OCI-LY7 (cell line): ENCODE measurements around the gene MFAP3L.

ENCODE experiments used
- EZH2phosphoT487 ChIP-seq: fragments of 200-600 bp; sonication (generic); IDR thresholded peaks from 2 replicates; pipeline ENCODE4 v1.6.1; 2018; ENCODE audit warnings: low read depth, borderline replicate concordance, mild to moderate bottlenecking, mixed run types, antibody characterized with exemption, low read length, moderate library complexity, mixed read lengths
- TF ChIP-seq, protein P1 (sequence below): fragments of 200-600 bp; sonication (generic); conservative IDR thresholded peaks from 2 replicates; pipeline ENCODE4 v1.5.1; 2014; ENCODE audit warnings: mild to moderate bottlenecking, antibody characterized with exemption, low read length, moderate library complexity, mixed read lengths

DNA sequence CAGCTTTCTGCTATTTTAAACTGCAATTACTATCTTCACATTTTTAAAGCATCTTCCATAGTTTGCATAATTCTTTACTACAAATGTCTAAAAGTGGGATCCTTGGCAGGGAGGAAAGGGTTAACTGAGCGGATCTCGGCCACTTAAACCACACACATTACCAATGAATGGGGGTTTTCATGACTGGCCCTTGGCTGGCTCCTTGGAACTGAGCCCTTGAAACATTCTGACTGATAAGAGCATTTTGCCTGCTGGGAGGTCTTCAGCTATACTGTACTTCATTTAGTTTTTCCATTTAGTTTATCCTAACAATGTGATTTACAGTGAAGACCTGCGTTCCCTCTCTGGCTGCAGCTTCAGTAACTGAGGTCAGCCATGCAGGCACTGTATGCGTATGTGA, 31.7 kb upstream of the MFAP3L start:
- TF ChIP-seq, protein P1, sequence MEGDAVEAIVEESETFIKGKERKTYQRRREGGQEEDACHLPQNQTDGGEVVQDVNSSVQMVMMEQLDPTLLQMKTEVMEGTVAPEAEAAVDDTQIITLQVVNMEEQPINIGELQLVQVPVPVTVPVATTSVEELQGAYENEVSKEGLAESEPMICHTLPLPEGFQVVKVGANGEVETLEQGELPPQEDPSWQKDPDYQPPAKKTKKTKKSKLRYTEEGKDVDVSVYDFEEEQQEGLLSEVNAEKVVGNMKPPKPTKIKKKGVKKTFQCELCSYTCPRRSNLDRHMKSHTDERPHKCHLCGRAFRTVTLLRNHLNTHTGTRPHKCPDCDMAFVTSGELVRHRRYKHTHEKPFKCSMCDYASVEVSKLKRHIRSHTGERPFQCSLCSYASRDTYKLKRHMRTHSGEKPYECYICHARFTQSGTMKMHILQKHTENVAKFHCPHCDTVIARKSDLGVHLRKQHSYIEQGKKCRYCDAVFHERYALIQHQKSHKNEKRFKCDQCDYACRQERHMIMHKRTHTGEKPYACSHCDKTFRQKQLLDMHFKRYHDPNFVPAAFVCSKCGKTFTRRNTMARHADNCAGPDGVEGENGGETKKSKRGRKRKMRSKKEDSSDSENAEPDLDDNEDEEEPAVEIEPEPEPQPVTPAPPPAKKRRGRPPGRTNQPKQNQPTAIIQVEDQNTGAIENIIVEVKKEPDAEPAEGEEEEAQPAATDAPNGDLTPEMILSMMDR: no peak
- no peak for TF ChIP-seq EZH2phosphoT487
